Spleen (tissue), 7 donors: ENCODE measurements around the gene ZNF814.
"Not testable (repeated sequence)": the region's sequence is repeated elsewhere in the genome, so short reads cannot be mapped to it uniquely, and the experiment has no call there.

Experiments
- POLR2A ChIP-seq, 3 donors: fragments of 450-650 bp; IDR thresholded peaks; one replicate each; pipeline ENCODE4 v1.5.1; 2017; ENCODE audit warnings: antibody characterized with exemption in 3 of 3, mild to moderate bottlenecking in 1 of 3
- POLR2AphosphoS5 ChIP-seq, 3 donors: sonication (generic); formaldehyde crosslinking; IDR thresholded peaks; one replicate each; pipeline ENCODE4 v1.5.1; 2017; ENCODE audit warnings: antibody characterized with exemption in 3 of 3
- TF ChIP-seq, protein P1 (sequence below), 11 experiments: fragments of 200-600 bp in 7 of 11; fragments of 450-650 bp in 4 of 11; sonication (generic) in 4 of 11; IDR thresholded peaks in 8 of 11; conservative IDR thresholded peaks in 3 of 11; 1 replicate in 7 of 11; 2 replicates in 4 of 11; pipeline versions ENCODE4 v1.4.0 to v1.8.0; 2016 to 2021; ENCODE audit warnings: antibody characterized with exemption in 11 of 11, inconsistent platforms in 4 of 11, mild to moderate bottlenecking in 1 of 11
- donor health status: DM: no; HTN: no; CAD: no; lungs with moderate emphysema.
- donor health status: DM: no; HTN: no; CAD: no.
- donor health status: DM: no; HTN: no; CAD: no.

DNA sequence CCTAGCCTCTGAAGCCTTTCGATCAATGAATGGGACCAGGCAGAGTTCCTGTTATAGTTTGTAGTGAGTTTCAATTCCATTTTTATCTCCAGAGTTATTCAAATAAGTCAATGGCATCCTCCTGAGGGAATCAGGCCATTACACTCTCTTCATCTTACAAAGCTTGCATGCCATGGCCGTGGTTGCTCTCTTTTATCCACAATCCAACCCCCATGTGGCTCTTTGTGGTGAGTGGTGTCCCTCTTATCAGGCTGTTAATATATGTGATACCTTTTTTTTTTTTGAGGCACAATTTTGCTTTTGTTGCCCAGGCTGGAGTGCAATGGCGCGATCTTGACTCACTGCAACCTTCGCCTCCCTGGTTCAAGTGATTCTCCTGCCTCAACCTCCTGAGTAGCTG lies 51.8 kb downstream of the ZNF814 start:
- TF ChIP-seq, protein P1, sequence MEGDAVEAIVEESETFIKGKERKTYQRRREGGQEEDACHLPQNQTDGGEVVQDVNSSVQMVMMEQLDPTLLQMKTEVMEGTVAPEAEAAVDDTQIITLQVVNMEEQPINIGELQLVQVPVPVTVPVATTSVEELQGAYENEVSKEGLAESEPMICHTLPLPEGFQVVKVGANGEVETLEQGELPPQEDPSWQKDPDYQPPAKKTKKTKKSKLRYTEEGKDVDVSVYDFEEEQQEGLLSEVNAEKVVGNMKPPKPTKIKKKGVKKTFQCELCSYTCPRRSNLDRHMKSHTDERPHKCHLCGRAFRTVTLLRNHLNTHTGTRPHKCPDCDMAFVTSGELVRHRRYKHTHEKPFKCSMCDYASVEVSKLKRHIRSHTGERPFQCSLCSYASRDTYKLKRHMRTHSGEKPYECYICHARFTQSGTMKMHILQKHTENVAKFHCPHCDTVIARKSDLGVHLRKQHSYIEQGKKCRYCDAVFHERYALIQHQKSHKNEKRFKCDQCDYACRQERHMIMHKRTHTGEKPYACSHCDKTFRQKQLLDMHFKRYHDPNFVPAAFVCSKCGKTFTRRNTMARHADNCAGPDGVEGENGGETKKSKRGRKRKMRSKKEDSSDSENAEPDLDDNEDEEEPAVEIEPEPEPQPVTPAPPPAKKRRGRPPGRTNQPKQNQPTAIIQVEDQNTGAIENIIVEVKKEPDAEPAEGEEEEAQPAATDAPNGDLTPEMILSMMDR (IDR thresholded peaks at IDR 0.05 in 8 of 11, conservative IDR thresholded peaks at IDR 0.05 in 3 of 11) = not testable (repeated sequence)
- TF ChIP-seq POLR2A, POLR2AphosphoS5 (IDR thresholded peaks at IDR 0.05): not testable (repeated sequence)
